Measurements from ENCODE around the gene KIFC1.

- TF ChIP-seq RCOR1 (IDR thresholded peaks at IDR 0.05; ENCODE audit: low read length) (no peak), RAD21 (IDR thresholded peaks at IDR 0.05; ENCODE audit: low read length) (no peak), REST (IDR thresholded peaks at IDR 0.05; ENCODE audit: low read depth, low read length) (no peak), MAX (IDR thresholded peaks at IDR 0.05; ENCODE audit: low read depth) (no peak), FOXJ3 (CRISPR knock-in tag; IDR thresholded peaks at IDR 0.05) (no peak)
- TF ChIP-seq, protein P1, sequence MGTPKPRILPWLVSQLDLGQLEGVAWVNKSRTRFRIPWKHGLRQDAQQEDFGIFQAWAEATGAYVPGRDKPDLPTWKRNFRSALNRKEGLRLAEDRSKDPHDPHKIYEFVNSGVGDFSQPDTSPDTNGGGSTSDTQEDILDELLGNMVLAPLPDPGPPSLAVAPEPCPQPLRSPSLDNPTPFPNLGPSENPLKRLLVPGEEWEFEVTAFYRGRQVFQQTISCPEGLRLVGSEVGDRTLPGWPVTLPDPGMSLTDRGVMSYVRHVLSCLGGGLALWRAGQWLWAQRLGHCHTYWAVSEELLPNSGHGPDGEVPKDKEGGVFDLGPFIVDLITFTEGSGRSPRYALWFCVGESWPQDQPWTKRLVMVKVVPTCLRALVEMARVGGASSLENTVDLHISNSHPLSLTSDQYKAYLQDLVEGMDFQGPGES (IDR thresholded peaks at IDR 0.05; ENCODE audit: low read depth, low read length): no peak
- TF ChIP-seq, protein P2, sequence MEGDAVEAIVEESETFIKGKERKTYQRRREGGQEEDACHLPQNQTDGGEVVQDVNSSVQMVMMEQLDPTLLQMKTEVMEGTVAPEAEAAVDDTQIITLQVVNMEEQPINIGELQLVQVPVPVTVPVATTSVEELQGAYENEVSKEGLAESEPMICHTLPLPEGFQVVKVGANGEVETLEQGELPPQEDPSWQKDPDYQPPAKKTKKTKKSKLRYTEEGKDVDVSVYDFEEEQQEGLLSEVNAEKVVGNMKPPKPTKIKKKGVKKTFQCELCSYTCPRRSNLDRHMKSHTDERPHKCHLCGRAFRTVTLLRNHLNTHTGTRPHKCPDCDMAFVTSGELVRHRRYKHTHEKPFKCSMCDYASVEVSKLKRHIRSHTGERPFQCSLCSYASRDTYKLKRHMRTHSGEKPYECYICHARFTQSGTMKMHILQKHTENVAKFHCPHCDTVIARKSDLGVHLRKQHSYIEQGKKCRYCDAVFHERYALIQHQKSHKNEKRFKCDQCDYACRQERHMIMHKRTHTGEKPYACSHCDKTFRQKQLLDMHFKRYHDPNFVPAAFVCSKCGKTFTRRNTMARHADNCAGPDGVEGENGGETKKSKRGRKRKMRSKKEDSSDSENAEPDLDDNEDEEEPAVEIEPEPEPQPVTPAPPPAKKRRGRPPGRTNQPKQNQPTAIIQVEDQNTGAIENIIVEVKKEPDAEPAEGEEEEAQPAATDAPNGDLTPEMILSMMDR (IDR thresholded peaks at IDR 0.05): no peak
Measured at GRCh38 chr6:33452496-33452895, 60.9 kb downstream of the KIFC1 start.

All from SK-N-SH (cell line).